Activated T-helper 9 cell treated with anti-CD3 and anti-CD28 coated beads, Interleukin-2, amount 50 U/mL, for 16 hours (primary cell): ENCODE results near the gene ADCK2.
"Not testable (repeated sequence)": the region's sequence is repeated elsewhere in the genome, so short reads cannot be mapped to it uniquely, and the experiment has no call there.

Experiments
- DNase-seq: peaks from one replicate; pipeline ENCODE4 v3.0.0-alpha.2; 2020; ENCODE audit warnings: low read depth

ADCK2 gene, protein sequence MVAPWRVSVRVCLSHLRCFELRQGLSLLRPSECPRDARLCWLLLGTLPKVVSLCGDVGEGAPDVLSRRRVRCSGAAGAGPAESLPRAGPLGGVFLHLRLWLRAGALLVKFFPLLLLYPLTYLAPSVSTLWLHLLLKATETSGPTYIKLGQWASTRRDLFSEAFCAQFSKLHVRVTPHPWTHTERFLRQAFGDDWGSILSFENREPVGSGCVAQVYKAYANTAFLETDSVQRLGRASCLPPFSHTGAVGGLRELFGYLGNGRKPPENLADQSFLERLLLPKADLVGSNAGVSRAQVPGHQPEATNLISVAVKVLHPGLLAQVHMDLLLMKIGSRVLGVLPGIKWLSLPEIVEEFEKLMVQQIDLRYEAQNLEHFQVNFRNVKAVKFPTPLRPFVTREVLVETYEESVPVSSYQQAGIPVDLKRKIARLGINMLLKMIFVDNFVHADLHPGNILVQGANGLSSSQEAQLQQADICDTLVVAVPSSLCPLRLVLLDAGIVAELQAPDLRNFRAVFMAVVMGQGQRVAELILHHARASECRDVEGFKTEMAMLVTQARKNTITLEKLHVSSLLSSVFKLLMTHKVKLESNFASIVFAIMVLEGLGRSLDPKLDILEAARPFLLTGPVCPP

DNA sequence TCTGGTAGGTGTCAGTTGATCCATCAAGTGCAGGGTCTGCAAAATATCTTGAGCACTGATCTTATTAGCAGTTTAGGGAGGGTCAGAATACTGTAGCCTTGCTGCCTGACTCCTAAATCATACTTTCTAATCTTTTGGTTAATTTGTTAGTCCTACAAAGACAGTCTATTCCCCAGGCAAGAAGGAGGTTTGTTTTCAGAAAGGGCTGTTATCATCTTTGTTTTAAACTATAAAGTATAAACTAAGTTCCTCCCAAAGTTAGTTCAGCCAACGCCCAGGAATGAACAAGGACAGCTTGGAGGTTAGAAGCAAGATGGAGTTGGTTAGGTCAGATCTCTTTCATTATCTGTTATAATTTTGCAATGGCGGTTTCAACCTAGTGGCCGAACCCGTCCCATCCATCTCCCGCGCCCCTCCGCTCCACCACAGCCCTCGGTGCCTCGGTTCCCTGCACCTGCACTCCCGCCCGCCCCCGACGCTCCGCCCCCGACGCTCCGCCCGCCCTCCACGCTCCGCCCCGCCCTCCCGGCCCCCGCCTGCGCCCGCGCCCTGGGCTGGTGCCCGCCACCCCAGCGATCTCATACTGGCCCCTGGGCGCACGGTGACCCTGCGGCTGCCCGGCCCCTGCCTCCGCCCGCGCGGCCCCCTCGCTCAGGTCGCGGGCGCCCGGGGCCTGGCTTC lies at the start of gene ADCK2:
TSS of gene ADCK2 (plus strand) at position 564 of the 681 bp plus-strand sequence. CDS start 386 bp downstream, outside the sequence.
- DNase-seq, result peak; percentile 43

DNA sequence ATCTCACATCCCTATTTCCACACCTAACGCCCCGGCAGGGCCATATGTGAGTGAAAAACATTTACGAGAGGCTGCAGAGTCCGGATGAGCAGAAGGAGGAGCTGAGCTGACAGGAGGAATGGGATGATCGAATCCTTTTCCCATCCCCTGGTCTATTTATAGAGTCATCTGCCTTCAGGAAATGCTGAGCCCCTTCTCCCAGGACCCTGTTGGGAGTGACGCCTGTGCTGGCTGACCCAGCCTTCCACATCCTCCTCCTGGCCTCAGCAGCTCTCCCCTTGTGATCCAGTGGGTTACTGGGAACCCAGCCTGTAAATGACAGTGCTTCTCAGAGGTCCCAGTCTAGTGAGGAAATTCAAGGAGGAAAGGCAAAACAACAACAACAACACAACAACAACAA lies 48.8 kb upstream of the ADCK2 start:
- DNase-seq, result no peak

DNA sequence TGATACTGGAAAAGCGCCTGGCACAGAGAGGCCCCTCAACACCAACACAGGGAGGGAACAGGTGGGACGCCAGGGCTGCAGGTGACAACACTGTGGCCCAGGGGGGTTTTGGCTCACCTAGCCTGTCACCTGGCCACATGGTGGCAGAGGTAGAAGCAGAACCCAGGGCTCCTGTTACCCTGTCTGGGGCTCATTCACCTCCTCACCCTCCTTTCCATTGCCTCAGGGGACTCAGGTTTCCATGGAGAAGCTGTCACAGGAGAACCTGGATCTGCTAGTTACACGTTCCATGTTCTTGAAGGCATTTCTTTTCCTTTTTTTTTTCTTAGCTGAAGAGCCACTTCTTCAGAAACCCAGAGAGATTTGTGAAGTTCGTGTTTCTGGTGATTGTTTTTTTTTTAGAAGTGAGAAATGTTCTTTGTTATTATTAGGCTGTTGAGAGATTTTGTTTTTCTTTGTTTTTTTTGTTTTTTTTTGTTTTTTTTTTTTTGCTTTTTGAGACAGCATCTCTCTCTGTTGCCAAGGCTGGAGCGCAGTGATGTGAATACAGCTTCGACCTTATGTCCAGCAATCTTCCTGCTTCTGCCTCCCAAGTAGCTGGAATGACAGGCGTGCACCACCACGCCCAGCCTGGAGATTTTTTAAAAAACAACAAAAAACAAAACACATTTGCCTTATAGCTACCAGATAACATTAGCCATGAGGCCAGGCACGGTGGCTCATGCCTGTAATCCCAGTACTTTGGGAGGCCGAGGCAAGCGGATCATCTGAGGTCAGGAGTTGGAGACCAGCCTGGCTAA lies 48.2 kb upstream of the ADCK2 start:
- no peak for DNase-seq

DNA sequence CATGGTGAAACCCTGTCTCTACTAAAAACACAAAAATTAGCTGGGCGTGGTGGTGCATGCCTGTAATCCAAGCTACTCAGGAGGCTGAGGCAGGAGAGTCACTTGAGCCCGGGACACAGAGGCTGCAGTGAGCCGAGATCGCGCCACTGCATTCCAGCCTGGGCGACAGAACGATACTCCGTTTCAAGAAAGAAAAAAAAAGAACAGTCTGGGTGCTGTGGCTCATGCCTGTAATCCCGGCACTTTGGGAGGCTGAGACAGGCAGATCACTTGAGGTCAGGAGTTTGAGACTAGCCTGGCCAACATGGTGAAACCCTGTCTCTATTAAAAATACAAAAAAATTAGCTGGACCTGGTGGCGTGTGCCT lies 47.6 kb upstream of the ADCK2 start:
- not testable (repeated sequence) for DNase-seq

DNA sequence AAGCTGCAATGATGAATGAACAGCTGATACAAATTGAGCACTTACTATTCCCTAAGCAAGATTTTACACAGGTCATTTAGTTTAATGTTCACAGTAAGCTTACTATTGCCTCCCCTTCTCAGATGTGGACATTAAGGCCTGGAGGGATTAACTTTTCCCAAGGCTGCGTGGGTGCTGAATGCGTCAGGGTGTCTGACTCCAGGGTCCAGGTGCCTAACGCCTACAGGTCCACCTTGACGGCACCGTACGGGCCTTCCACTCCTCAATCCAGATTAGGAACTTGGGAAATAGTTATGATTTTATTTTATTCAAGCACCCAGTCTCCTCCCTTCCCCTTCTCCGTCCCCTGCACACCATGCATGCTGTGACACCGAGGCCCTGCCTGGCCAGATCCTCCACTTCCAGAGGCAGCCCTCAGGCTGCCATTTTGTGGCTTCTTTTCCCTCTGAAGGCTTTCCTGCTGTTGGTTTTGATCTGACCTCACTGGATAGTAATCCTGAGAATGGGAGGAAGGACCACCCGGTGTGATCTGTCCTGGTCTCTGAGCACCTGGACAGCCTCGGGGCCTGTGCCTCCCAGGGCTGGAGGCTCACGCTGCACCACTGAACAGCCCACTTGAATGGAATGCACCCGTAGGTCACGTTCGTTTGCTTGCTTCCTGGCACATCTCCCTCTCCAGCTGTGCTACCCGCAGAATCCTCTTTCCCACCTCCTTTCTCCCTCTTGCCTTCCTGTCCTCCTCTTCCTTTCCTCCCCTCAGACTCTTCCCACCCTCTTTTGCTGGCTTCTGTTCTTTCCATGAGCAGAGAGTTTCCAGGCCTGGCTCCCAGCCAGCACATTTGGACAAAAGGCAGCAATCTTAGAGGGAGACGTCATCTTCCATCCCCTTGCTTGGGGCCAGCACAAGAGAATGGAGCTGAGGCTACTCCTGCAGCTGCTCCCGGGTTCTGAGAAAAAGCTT lies 46.6 kb upstream of the ADCK2 start:
- DNase-seq, result no peak

DNA sequence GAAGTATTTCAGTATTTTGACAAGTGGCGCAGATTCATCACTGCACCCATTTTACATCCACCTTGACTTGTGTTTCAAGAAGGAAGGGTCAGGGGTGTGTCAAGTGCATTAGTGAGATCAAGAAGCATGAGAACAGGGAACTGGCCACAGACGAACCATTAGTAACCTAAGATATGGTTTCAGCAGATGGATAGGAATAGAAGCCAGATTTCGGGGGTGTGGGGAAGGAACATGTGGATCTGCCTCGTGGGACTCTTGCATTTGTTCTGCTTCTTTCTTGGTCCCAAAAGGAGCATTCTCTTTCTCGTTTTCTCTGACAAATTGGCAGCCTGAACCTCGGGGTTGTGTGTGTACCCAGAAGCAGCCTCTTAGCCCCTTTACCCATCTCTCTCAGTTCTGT lies 41.7 kb upstream of the ADCK2 start:
- DNase-seq, result no peak

DNA sequence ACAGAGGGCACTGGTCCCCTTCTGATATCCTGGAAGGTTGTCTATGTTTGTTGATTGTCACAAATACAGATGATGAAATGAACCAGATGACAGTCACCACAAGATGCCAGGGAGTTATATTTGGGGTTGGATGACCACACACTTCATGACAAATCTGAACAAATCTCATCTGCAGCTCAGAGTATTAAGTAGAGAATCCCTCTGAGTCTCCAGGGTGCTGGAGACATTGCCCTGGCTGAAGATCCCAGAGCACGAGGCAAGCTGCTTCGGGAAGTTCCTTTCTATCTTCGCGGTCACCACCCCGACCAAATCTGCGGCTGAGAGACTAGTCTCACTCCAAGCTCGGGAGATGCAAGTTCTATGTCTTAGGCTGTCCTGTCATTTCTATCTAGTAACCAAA lies 41.1 kb upstream of the ADCK2 start:
- no peak for DNase-seq

DNA sequence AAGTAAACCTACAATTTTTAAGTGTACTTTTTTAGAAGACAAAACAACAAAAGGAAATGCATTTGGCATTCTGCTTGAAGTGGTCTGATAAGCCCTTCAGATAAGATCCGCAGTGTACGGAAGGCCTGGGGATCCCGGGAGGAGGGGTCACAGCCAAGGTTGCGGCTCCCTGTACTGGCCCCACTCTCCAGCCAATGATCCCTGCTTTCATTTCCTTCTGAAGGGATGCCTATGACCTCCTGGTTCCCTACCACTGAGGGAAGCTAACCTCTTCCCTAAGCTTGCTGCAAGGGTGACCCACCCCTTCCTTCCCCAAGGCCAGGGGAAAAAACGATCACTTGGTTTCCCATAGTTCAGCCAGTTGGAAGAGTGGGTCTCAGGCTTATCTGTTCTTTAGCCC lies 37.4 kb upstream of the ADCK2 start:
- DNase-seq, result no peak

DNA sequence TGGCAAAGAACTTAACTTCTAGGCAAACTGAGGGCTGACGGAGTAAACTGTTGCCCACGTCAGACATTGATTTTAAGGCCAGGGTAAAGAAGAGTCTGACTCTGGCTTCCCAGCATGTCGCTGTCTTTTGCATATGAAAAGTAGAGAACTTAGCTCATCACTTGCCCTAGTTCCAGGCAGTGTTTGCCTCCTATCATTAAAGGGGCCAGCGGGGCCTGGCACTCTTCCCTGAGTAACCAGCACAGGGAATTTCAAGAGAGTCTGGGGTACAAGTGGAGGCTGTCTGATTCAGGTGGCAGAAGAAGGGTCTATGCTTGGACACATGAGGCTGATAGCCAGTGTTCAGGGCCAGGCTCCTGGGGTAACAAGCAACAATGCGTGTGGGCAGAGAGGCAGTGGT lies 36.9 kb upstream of the ADCK2 start:
- no peak for DNase-seq

DNA sequence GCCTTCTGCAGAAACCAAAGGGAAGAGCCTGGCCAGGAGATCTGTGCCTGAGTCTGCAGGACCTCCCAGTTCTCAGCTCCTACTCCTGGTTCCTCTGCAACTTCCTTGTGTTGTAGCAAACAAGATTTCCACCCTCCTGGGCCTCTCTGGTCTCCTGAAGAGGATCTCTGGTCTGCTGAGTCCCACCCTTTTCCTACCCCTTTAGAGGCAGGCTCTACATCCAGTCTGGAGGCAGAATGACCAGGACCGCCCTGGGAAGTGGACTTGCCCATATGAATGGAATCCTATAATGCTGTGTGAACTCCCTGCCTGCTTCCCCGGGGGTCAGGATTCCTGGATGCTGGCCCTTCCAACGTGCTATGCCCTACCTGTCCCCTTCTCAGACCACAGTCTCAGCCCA lies 35.3 kb upstream of the ADCK2 start:
- DNase-seq, result no peak

DNA sequence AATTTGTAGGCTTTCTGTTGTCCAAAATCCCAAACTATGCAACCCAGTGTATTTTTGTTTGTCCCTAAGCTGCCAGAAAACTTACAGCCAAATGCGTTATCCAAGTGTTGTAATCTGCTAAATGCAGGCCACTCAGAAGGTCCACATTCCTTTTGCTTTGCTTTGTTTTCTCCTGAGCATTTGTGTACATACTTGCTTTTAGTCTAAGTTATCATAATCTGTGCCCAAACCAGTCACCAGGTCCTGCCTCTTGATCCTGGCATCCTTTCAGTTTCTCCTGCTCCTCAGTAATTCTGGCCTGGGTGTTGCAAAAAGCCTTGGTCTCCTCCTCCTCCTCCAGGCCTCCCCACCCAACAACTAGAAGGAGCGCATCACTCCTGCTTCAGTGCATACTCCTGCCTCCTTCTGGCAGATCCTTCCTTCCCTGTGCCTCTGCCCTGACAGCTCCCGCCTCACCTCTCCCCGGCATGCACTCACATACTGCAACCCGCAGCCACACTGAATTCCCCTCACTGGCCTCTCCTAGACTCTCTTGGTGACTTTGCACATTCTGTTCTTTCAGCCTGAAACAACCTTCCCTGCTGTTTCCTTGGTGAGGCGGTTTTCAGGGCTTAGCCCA lies 34.5 kb upstream of the ADCK2 start:
- DNase-seq, result no peak

DNA sequence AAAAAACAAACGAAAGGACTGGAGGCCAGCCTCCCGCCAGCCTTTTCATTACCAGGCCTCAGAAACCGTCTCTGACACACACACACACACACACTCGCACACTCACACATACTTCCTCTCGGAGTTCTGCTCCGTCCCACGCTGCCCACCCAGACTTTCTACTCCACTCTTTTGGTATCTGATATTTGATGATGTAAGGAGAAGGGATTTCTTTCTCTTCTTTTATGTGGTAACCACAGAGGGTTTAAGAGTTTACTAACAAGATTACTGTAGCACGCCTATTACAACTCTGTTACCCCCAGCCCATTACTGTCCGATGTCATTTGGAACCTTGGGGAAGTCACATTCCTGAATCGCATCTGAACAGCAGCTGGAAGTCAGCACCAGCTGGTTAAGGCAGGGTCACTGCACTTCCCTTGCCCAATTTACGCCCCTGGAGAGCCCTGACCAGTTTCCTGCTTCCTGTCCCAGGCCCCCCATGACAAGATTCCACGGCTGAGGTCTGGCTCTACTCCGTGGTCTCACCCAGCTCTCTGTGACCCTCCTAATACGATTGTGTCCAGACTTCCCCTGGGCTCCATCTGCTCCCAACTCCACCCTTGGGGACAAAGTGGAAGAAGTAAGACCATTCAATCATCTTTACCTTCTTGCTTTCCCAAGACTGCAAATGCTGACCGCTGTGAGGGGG lies 33.2 kb upstream of the ADCK2 start:
- DNase-seq, result no peak

DNA sequence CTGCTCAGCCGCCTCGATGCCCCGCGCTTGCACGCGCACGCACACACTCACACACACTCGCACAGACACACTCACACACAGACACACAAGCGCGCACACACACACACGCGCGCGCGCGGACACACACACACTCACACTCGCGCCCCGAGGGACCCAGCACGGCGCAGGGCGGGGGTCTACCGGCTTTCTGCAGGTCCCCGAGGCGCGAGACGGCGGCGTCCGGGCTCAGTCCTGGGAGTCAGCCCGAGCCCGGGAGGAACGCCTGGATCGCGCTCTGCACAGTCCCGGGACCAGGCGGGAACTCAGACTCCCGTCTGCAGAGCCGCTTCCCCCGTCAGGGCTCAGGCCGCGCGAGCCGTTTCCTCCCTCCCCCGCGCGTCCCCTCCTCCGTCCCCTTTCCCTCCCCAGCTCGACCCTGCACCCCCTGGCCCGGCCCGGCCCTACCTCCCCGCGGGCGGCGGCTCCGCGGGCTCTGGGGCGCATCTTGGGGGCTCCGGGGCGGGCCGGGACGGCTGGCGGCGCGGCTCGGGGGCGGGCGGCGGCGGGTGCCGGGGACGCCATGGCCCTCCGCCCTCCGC lies 32.6 kb upstream of the ADCK2 start:
- DNase-seq, result no peak

DNA sequence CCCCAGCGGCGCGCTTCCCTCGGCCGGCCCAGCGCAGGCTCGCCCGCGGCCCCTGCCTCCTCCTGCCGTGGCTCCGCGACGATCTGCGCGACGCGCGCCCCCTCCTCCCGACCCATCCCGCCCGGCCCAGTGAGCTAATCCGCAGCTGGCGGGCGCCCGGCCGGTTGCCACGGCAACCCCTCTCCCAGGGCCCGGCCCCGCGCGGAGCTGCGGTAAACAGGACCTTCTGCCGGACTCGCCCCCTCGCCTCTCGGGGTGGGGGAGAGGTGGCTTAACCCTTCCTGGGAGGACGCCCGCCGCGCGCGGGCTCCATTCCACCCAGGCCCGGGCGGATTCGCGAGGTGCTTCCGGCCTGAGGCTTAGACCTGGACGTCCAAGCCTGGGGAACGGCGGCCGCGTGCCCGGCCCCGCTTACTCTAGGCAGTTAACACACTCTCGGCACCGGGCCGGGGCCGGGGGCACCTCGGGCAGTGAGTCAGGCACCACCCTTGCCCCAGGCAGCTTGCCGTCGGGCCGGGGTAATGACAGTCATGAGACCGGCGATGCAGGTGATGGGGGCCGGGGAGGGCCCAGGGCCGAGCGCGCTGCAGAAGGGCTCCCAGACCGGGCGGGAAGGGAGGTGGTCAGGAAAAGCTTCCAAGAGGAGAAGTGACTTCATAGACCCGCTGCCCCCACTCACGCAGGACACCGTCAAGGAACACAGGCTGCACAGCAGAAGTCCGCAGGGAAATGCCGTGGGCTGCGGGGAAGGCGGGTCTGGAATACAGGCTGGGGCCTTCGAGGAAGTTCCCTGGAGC lies 31.8 kb upstream of the ADCK2 start, which contains the start of gene DENND2A:
TSS of gene DENND2A (minus strand) at position 87 of the 797 bp plus-strand sequence. CDS start 38,416 bp downstream, outside the sequence.
- DNase-seq, result no peak

DNA sequence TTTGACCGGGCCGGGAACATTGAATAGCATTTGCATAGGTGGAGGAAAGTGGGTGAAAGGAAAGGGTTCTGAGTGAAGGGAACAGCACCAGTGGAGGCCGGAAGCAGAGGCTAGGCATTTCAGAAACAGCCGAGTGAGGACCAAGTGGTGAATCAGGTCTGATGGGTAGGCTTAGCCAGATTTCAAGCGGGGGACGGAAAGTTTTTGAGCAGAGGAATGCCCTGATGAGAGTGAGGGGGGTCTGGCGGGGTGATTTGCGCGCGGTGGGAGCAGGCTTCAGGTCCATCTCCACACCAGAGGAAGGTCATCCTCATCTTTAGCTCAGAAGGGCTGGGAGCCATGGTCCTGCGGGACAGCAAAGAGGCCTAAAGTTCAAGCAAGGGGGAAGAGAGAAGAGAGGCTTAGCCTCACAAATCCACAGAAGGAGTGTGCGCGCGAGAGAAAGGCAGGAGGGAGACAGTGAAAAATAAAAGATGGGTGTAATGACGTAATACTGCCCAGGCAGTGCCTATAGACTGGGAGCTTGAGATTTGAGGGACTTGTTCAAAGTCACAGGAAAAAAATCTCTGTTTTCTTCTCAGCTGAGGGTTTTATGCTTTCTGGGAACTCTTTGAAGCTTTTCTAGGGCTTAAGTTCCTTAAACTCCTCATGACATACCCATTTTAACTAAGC lies 31.1 kb upstream of the ADCK2 start:
- DNase-seq, result no peak

DNA sequence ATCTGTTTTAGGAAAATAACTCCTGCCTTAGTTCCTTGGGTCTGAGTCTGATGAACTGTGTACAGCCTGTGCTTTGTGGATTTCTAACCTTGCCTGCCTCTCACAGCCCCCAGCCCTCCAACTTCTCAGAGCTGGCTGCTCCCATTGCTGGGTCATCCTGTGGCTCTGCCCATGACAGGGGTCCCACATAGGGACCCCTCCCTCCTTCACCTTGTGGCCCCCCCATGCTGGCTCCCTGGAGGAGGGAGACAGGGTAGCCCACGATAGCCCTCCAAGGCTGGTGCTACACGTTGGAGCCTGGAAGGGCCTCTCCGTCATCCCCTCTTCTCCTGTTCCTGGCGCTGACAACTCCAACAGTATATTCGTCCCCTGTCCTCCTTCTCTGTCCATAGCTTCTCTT lies 29.3 kb upstream of the ADCK2 start:
- no peak for DNase-seq

DNA sequence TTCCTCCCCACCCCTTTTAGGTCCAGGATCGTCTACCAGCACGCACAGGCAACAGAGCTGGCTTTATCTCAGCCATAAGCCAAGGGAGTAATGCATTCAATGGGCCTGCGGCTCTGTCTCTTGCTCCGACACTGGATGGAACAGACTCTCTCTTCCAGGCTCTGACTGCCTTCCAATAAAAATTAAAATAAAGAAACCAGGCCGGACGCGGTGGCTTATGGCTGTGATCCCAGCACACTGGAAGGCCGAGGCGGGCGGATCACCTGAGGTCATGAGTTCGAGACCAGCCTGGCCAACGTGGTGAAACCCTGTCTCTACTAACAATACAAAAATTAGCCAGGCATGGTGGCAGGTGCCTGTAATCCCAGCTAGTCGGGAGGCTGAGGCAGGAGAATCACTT lies 28.0 kb upstream of the ADCK2 start:
- not testable (repeated sequence) for DNase-seq
